HEK293T (cell line): ENCODE measurements around the gene KCNQ2.

Experiments used
- BHLHE40 ChIP-seq: fragments of 450-650 bp; IDR thresholded peaks from 2 replicates; pipeline ENCODE4 v1.6.1; 2016; ENCODE audit warnings: mild to moderate bottlenecking, moderate library complexity, borderline replicate concordance
- CTBP1 ChIP-seq: fragments of 450-650 bp; IDR thresholded peaks from 2 replicates; pipeline ENCODE4 v1.6.1; 2016; ENCODE audit warnings: borderline replicate concordance
- FOXA1 ChIP-seq: fragments of 450-650 bp; IDR thresholded peaks from 2 replicates; pipeline ENCODE4 v1.6.1; 2016; ENCODE audit warnings: mild to moderate bottlenecking
- FOXK2 ChIP-seq: fragments of 450-650 bp; IDR thresholded peaks from 2 replicates; pipeline ENCODE4 v1.6.1; 2016; ENCODE audit warnings: mild to moderate bottlenecking
- FOXM1 ChIP-seq: fragments of 450-650 bp; IDR thresholded peaks from 2 replicates; pipeline ENCODE4 v1.6.1; 2017; ENCODE audit warnings: mild to moderate bottlenecking, borderline replicate concordance
- HDGF ChIP-seq: fragments of 450-650 bp; IDR thresholded peaks from 2 replicates; pipeline ENCODE4 v1.6.1; 2017; ENCODE audit warnings: antibody characterized with exemption, borderline replicate concordance
- NFRKB ChIP-seq: fragments of 450-650 bp; IDR thresholded peaks from 2 replicates; pipeline ENCODE4 v1.6.1; 2016; ENCODE audit warnings: mild to moderate bottlenecking, moderate library complexity
- PKNOX1 ChIP-seq: fragments of 450-650 bp; IDR thresholded peaks from 2 replicates; pipeline ENCODE4 v1.6.1; 2016
- SP1 ChIP-seq: fragments of 450-650 bp; IDR thresholded peaks from 2 replicates; pipeline ENCODE4 v1.6.1; 2017

DNA sequence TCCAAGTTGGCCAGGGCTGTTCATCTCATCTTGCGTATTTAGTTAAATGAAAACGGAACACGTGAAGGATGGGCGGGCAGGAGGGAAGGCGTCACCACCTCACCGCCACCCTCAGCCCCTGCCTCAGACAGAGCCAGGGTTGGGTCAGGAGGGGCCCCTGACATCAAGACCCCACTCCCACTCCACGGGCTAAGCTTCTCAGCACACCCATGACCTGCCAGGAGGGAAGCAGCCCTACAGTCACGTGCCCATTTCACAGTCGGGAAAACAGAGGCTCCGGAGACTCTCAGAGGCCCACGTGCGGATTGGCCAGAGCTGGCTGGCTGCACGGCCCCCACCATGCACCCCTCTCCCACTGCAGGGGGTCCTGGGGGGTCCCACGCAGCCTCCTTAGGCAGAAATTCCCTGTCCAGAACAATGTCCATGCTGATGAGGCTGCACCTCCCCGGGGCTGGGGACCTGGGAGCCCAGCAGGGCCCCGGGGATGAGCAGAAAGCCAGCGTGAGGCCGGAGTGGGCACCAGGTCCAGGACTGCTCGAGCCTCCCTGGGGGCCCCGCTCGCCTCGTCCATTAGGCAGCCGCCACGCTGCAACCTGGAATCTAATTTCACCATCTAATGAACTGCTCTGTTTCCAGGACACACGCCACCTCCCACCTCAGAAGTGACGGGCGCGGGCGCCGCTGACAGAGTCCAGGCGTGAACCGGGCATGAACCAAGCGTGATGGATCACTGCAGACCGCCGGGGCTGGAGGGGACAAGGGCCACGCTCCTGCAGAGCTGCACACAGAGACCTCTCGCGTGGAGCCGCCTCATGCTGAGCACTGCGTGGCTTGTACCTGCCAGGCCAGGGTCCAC, 15.8 kb downstream of the KCNQ2 start:
- TF ChIP-seq FOXK2 (no peak), HDGF (no peak), CTBP1 (no peak), BHLHE40 (no peak), PKNOX1 (no peak), SP1 (no peak), FOXA1 (no peak), FOXM1 (no peak), NFRKB (no peak)
